RPMI7951 (cell line): ENCODE results near the gene CACNA1B. TPM values are rescaled to one million over a fixed set of nuclear protein-coding genes. Genes with fewer than 3 reads are reported as not detected.

ENCODE experiments used
- DNase-seq: peaks from one replicate; pipeline ENCODE4 v3.0.0-alpha.2; 2012; ENCODE audit warnings: low read depth
- total RNA-seq: library from RNA; depleted of rRNA; stranded (reverse); fragments of >200 nt; shearing (Covaris generic); gene quantifications from 2 replicates; pipeline ENCODE4 v1.2.3, GENCODE V29; 2014

Gene CACNA1B
- total RNA-seq, 1 experiment from 2014 or later, result not detected

DNA sequence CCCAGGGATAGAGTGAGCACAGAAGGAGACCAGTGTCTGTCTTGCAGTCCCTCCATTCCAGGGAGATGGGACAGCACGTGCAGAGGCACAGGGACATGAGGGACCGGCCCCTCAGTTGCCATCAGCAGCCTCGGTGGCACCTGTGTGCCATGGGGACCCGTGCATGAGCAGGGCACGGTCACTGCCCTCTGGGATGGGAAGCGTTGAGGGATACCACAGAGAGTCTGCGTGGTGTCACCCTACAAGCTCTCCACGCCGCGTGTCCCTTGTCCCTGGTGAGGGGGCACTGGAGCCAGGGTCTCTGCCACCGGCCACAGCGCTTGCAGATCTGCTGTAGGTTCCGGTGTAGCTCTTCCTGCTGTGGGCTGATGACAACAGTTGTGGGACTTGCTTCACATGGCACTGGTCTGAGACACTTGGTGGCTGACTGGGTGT, 108.1 kb downstream of the CACNA1B start:
- DNase-seq, result no peak

DNA sequence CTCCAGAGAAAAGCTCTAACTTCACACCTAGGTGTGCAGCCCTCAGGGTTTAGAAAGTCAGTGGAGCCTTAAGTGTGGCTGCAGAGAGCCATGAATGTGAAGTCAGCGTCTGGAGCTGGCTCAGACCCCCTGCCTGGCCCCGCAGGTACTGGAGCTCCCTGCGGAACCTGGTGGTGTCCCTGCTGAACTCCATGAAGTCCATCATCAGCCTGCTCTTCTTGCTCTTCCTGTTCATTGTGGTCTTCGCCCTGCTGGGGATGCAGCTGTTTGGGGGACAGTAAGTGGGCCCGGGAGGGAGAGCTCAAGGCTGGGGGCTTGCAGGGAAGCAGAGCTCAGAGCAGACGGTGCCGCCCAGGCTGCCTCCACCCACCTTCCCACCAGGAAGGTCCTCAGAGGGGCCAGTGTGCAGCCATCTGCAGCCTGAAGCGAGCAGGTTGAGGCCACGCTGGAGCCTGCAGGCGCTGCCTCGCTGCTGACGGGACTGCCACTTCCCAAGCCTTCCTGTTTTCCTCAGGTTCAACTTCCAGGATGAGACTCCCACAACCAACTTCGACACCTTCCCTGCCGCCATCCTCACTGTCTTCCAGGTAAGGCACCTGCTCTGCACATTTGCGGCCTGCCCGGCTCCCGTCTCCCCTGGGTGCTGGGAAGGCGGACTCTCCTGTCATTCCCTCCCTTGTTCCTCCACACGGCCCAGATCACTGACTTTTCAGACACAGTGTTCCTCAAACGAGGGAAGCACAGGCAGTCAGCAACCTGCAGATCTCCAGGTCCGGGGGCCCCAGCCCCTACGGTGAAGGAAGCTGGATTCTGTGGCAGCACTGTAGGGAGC, 108.9 kb downstream of the CACNA1B start:
- no peak for DNase-seq

DNA sequence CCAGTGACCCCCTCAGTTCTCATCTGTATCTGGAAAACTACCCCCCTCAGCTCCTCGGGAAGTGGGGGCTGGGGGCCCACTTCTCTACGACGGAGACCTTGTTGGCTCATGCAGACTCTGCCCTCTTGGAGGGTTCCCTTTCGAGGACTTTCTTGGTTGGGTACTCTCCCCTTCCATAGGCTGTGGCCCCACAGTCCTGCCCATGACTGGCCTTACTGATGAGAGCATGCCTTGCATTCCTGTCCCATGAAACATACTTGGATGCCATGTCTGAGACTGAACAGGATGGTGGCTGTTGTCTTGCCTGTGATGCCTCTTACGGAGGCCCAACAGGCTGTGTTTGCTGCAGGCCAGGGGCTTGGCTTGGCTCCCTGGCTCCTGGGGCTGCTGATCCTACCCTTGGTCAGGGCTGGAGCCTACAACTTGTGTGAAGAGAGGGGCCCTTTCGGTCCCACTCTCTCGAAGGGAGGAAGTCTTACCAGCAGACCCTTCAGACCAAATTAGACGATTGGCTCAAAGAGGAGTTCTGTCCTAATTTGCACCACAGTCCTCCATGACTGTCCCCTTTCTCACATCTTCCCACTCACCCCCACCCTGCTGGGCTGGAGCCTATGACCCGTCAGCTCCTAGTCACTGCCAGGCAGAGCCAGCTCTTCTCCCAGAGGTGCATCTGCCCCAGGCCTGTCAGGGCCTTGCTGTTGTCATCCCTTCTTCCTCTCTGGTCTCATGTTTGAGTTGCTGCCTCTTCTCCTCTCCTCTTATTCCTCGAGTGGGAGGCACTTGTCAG, 109.9 kb downstream of the CACNA1B start:
- no peak for DNase-seq

DNA sequence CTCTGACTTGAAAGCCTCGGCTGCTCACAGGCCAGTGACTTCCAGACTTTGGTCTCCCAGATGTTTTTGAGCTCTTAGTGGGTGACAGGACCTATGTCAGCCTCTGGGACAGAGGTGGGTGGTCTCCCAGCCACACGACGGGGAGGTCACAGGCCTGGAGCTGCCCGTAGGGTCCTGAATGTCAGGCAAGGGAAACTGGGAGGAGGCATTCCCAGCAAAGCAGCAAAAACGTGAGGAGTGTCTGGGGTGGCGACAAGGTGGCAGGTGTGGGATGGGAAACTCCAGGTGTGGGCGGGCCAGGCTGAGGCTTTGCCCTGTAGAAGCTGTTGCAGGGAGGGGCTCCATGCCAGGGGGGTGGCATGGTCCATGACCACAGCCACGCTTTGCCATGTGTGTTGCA, 110.5 kb downstream of the CACNA1B start:
- DNase-seq, result no peak

DNA sequence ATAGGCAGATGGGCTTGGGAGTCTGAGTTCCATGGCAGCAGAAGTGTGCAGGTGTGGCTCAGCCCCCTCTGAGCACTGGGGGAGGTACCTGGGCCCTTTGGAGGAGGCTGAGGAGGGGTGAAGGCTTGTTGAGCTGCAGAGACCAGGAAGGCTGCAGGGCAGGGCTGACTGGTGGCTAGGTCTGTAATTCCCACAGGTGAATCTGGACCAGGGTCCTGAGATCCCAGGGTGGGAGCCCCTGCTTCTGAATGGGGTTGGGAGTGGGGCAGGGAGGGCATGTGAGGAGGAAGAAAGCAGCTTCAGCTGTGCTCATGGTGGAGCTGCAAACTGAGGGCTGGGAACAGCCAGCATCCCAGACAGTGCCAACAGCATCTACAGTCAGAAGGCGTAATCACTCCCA, 111.1 kb downstream of the CACNA1B start:
- DNase-seq, result no peak

DNA sequence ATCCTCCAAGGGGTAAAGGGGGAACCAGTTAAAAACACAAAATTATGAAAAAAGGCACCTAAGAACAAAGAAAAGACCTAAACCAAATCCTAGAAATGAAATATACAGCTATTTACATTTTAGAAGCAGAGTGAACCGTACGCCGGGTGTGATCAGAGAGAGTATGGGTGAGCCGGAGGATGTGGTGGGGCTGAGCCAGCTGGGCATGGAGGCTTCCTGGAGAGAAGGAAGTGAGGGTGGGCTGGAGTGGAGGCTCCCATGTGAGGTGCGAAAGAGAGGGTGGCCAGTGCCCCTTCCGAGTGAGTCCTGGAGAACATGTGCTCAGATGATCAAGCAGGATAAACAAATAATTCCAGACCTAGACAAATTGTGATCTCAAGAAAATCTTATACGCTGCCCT, 111.6 kb downstream of the CACNA1B start:
- no peak for DNase-seq

DNA sequence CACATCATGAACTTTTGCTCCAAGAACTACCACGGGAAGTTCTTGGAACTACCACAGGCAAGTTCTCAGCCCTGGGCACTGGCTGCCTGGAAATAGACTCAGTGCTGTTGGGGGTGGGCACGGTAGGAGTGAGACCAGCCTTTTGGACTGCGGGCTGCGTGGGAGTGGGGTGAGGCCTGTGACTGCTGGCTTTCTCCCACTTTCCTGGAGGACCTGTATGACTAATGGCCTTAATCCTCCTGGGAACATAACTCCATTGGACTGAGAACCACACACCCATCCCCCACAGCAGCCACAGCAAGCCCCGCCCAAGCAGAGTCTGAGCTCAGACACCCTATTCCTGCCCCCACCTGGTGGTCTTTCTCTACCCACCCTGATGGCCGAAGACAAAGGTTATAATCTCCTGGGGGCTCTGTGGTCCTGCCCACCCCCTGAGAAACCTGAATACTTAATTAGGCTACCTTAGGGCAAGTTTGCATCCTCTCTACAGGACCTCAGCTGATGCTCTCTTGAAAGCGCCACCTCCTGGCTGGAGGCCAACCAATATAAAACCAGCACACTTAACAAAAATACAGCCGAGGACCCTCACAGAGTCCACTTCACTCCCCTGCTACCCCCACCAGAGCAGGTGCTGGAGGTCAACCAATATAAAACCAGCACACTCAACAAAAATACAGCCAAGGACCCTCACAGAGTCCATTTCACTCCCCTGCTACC, 112.6 kb downstream of the CACNA1B start:
- DNase-seq, result peak; percentile 18

DNA sequence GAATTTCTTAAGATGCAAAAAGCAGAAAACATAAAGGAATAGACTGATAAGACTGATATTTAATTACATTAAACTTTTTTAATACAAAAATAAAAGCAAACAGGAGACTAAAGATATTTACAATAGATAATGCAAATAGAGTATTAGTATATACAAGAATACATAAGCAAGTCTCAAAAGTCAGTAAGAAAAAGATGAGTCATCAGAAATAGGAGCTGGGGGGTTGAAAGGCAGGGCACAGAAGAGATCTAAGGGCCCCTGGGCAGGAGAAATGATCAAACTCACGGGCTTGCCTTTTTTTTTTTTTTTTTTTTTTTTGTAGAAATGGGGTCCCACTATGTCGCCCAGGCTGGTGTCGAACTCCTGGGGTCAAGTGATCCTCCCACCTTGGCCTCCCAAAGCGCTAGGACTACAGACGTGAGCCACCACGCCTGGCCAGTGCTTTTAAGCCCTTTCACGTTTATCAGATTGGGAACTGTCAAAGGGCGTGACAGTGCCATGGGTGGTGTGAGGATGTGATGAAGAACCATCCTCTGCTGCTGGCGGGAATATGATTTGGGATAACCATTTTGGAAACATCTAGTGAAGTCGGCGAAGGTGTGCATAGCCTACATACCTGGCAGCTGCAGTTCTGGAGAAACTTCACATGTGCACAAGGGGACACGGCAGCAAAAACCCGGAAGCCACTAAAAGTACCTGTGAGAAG, 126.1 kb downstream of the CACNA1B start:
- DNase-seq, result no peak

DNA sequence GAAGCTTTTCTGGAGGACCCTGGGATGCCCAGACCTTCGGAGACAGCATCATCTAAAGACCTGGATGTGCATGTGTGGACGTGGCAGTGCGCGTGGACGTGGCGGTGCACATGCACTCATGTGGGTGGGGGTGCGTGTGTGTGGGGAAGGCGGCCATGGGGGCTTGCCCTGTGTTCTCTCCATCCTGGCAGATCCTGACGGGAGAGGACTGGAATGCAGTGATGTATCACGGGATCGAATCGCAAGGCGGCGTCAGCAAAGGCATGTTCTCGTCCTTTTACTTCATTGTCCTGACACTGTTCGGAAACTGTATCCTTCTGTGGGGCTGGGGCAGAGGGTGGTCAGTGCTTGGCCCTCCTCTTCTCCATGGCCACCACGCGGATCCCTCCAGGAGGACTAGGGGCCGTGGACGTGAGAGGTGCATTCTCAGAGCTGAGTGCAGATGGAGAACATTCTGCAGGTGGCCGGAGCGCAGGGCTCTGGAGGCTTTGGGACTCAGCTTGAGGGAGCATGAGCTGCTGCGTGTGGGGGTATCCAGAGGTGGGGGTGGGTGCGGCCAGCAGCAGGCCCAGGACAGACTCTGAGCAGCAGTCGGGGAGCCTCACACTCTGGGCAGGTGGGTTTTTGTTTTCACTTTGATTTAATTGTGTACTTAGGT, 129.1 kb downstream of the CACNA1B start:
- DNase-seq, result no peak

DNA sequence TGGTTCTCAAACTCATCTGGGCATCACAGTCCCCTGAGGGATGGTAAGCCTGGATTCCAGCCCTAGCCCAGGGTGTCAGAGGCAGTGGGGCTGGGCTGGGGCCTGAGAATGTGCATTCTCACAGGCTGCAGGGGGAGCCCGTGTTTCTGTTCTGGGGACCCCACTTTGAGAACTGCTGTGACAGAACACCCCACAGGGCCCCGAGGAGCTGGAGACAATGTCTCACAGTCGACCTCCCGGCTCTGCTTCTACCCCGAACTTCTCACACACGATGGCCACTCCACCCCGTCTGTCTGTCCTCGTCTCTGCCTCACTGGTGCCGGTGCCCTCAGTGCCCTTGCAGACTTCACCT, 130.0 kb downstream of the CACNA1B start:
- no peak for DNase-seq

DNA sequence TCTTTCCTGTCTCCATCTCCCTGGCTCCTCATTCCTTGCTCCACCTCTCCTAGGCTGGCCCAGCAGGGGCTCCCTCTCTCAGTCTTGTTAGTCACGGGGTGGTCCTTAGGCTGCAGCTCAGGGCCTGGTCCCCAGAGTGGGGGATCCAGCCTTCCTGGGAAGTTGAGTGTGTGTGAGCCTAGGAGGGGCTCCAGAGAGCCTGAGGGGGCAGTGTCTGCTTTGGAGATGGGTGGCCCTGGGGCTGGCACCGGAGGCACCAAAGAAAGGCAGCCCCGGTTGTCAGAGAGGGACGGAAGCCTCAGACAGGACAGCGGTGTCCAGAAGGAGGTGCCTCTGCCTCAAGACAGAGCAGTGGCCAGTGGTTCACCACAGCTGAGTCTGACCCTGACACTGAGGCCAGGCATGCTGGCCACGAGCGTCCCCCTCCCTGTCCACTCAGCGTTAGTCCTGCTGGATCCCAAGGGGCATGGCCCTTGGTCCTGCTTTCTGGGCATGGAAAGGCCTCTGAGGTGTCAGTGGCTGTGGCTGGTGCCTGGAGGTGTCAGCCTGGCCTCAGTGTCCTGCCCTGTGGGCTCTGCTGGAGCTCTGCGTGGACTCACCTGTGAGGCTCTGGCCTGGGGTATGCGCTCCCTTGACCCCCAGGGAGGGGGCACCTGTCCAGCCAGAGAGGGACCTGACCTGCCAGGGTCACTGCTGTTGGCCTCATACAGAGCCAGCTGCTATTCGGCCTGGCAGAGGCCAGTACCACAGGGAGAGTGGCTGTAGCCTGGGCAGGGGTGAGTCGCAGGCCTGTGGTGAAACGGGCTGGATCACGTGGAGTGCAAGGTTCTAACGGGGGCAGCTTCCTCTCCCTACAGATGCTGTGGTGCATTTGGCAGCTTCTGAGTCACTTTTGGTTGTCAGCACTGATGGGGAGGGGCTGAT, 130.6 kb downstream of the CACNA1B start:
- DNase-seq, result no peak

DNA sequence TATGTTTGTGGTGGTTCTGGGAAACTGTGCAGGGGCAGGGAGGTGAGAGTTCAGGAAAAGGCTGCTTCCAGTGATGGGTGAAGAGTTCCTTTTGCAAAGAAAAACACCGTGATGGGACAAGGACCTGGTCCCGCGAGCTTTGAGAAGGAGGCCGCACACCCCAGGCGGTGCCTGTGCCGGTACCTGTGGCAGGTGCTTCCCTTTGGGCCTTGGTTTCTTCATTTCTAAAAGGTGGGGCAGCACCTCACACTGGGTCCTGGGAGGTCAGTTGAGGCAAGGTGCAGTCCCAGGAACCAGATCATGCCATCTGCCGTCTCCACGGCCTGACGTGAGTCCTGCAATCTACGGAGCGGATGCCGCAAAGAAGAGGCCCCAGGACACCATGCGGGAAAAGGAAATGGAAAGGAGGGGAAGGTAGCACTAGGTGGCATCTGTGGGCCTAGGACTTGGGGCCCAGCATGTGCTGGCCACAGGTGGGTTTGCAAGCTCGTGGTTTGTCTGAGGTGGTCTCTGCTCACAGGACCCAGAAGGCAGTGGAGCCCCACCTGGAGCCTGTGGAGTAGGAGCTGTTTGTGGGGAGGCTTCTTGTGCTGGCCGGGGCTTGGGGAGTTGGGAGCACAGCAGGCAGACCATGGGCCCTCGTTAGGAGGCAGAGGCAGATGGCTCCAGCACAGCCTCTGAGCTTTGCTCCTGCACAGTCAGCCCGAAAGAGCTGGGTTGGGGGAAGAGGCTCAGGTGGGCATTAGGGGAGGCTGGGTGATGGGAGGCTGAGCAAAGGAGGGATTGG, 131.6 kb downstream of the CACNA1B start:
- DNase-seq, result no peak

DNA sequence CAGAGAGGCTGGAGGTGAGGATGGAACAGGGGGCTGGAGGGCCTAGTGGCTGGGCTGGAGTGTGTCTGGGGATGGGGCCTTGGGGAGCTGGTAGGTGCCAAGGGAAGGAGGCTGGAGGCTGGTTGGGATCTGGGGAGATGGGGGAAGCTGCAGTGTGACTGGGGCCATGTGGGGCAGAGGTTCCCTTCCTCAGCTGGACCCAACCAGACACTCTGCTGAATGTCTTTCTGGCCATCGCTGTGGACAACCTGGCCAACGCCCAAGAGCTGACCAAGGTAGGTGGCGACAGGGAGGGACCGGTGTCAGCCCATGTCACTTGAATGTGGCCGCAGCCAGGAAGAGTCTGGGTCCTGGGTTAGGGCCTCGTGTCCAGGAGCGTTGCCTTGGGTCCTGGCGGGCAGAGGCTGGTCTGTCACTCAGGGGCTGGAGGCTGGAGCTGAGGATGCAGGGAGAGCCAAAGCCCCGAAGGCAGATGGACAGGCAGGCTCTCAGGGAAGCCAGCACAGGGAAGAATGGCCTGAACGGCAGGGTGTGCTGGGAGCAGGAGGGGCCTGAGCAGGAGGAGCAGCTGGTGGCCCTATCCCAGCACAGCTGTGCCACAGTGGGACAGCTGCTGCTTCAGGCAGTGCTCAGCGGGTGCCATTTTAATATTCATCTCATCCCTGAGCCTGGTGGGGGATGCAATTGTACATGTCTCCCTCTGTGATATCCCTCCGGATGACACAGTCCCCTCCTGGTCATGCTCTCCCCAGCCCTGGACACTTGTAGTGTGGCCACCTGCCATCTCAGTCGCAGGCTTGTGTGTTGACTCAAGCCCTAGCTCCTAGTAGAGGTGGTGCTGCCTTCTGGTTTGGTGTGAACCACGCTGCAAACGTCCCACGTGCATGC, 132.5 kb downstream of the CACNA1B start:
- no peak for DNase-seq

DNA sequence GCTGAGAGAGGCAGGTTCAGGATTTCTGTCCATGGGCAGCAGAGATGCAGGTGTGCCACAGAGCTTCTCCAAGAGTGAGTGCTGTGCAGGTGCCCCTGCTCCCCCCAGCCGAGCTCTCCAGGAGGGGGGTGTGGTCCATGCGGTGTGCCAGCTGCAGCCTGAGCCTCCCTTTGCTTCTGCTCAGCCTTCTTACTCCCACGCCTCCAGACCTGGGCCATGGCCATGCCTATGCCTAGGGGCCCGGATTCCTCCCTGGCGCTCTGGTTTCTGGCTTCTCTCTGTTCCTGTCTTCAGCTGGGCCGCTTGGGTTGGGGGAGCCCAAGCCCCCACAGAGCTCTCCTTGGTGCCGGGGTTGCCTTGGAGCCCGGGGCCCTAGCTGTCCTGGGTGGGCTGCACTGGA, 133.3 kb downstream of the CACNA1B start:
- DNase-seq, result no peak

DNA sequence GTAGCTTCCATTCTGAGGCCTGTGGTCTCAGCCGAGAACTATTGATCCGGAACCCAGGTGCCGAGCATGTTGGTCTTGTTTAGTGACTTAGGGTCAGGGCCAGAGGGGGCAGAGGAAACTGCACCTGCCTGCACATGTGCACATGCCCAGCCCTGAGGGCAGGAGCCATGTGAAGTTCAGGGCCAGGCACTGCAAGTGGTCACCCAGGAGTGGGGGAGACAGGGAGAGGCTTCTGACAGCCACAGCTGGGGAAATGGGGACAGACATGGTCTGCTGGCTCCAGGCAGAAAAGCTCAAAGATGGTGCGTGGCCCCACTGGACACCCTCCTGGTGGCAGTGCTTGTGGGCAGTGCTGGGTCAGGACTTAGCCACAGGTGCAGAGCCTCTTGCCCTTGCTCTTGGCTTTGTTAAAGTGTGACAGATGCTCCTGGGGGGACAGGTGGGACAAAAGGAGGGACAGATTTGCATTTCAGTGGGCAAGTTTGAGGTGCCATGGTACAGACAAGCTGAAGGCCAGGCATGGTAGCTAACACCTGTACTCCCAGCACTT, 134.4 kb downstream of the CACNA1B start:
- DNase-seq, result no peak

DNA sequence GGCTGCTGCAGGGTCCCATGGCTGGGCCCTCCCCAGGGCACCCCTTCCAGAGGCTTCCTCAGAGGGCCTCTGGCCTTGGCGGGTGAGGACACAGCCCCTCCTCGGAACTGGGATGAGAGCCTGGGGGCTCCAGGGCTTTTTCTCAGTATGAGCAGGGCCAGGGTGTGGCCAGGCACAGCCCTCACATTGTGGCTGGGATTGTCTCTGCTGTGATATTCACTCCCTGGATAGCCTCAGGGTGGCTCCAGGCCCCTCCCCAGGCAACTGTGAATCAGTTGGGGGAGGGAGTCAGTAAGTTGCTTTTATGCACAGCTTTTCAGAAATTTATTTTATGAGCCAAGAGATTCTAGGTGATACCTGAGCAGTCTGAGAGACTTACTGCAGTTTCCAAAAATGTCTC, 135.7 kb downstream of the CACNA1B start:
- no peak for DNase-seq

DNA sequence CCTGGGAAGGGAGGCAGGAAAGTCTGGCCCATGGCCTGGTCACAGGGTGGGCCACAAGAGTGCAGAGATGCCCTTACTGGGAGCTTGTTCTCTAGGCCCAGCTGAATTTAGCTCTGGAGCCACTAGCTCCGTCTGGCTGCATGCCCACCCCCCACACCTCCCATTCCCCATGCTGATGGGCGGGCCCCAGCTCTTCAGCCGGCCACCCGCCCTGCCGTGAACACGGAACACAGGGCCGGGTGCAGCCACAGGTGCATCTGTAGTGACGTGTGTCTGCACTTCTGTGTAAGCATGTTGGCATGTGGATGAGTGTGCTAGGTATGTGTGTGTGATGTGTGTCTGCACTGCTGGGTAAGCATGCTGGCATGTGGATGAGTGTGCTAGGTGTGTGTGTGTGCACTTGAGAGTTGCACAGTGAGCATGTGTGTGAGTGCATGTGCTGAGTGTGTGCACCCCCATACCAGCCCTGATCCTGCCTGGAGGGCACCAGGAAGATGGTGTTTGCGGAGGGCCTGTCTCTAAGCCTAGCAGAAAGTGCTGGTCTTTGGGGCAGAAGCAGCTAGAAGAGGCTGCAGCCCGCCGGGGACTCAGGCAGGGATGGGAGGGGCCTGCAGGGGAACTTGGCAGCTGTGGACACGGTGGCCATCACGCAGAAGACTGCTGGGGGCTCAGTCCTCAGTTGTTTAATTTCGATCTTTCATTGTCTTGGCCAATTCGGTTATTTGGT, 136.4 kb downstream of the CACNA1B start:
- no peak for DNase-seq
